SK-N-SH (cell line): ENCODE data around the gene FBXO34. TPM values are rescaled to one million over a fixed set of nuclear protein-coding genes. Genes with fewer than 3 reads are reported as not detected.

Experiments
- CTCF ChIA-PET: fragments of 300-600, 350-600 bp; formaldehyde crosslinking; extraction: SDS; loops from one replicate; lab custom pipeline; 2021; lab: Yijun Ruan, JAX
- POLR2A ChIA-PET: fragments of 350-600 bp; sonication (Branson Sonifier 250); formaldehyde crosslinking; extraction: SDS; loops from one replicate; lab custom pipeline; 2020; ENCODE audit warnings: antibody characterized with exemption, inconsistent platforms; lab: Yijun Ruan, JAX
- DNase-seq: peaks from one replicate; pipeline ENCODE4 v3.0.0; 2012
- H2AFZ ChIP-seq: fragments of 200-600 bp; sonication (generic); 2 replicates; pipeline ENCODE4 v1.8.1; 2016; ENCODE audit warnings: antibody characterized with exemption, mild to moderate bottlenecking, low read depth
- H3F3A ChIP-seq: fragments of 200-600 bp; sonication (generic); replicated peaks from 2 replicates; pipeline ENCODE3; 2016; ENCODE audit warnings: antibody characterized with exemption, mild to moderate bottlenecking; ENCODE audit not compliant: insufficient read depth
- H3K27ac ChIP-seq, 2 experiments: fragments of 200-500 bp in 1 of 2; fragments of 200-600 bp in 1 of 2; sonication (Bioruptor generic) in 1 of 2; sonication (generic), shearing (Covaris generic) in 1 of 2; 2 replicates each; pipeline versions ENCODE4 v1.5.1 to v1.6.1; 2014 to 2016; ENCODE audit warnings: low read depth in 2 of 2, inconsistent platforms in 1 of 2, low read length in 1 of 2, mild to moderate bottlenecking in 1 of 2, mixed read lengths in 1 of 2
- H3K27me3 ChIP-seq: fragments of 200-600 bp; sonication (generic), shearing (Covaris generic); 2 replicates; pipeline ENCODE4 v1.6.1; 2016; ENCODE audit warnings: mixed run types; ENCODE audit not compliant: insufficient read depth
- H3K36me3 ChIP-seq, 2 experiments: fragments of 200-500 bp in 1 of 2; fragments of 200-600 bp in 1 of 2; sonication (Bioruptor generic) in 1 of 2; sonication (generic) in 1 of 2; replicated peaks in 1 of 2; 2 replicates each; pipeline versions ENCODE3 to v1.5.1; 2014 to 2016; ENCODE audit warnings: low read length in 1 of 2, mild to moderate bottlenecking in 1 of 2; ENCODE audit not compliant: insufficient read depth in 2 of 2, control insufficient read depth in 1 of 2
- H3K4me1 ChIP-seq, 2 experiments: fragments of 200-500 bp in 1 of 2; fragments of 200-600 bp in 1 of 2; sonication (Bioruptor generic) in 1 of 2; sonication (generic), shearing (Covaris generic) in 1 of 2; 2 replicates each; pipeline versions ENCODE4 v1.5.1 to v1.6.1; 2014 to 2016; ENCODE audit warnings: low read depth in 1 of 2, low read length in 1 of 2, mixed run types in 1 of 2; ENCODE audit not compliant: insufficient read depth in 2 of 2, control insufficient read depth in 1 of 2
- H3K4me2 ChIP-seq: fragments of 200-600 bp; sonication (generic), shearing (Covaris generic); 2 replicates; pipeline ENCODE4 v1.6.1; 2017; ENCODE audit warnings: mixed run types
- H3K4me3 ChIP-seq, 2 experiments: fragments of 200-500 bp in 1 of 2; fragments of 200-600 bp in 1 of 2; sonication (Bioruptor generic) in 1 of 2; sonication (generic), shearing (Covaris generic) in 1 of 2; 2 replicates each; pipeline versions ENCODE4 v1.5.1 to v1.8.1; 2014 to 2016; ENCODE audit warnings: low read depth in 2 of 2, inconsistent platforms in 1 of 2, low read length in 1 of 2, mild to moderate bottlenecking in 1 of 2, mixed read lengths in 1 of 2, moderate library complexity in 1 of 2
- H3K79me2 ChIP-seq: fragments of 200-600 bp; sonication (generic); 2 replicates; pipeline ENCODE4 v1.8.1; 2017; ENCODE audit warnings: mild to moderate bottlenecking; ENCODE audit not compliant: insufficient read depth
- H3K9ac ChIP-seq: fragments of 200-600 bp; sonication (generic); 2 replicates; pipeline ENCODE4 v1.6.1; 2017; ENCODE audit warnings: mixed run types
- H3K9me2 ChIP-seq: fragments of 200-600 bp; sonication (generic); 2 replicates; pipeline ENCODE4 v1.6.1; 2017; ENCODE audit warnings: mixed run types
- H3K9me3 ChIP-seq: fragments of 200-600 bp; sonication (generic); 2 replicates; pipeline ENCODE4 v1.6.1; 2017; ENCODE audit warnings: mixed run types, mild to moderate bottlenecking, moderate library complexity
- H4K20me1 ChIP-seq: fragments of 200-600 bp; sonication (generic); 2 replicates; pipeline ENCODE4 v1.6.1; 2017; ENCODE audit warnings: mild to moderate bottlenecking, mixed run types; ENCODE audit not compliant: insufficient read depth
- ELF1 ChIP-seq: IDR thresholded peaks from 2 replicates; pipeline ENCODE4 v1.4.0; 2012
- EP300 ChIP-seq, 2 experiments: IDR thresholded peaks; 2 replicates each; pipeline versions ENCODE4 v1.4.0 to v1.6.1; 2012; ENCODE audit warnings: borderline replicate concordance in 1 of 2, low read depth in 1 of 2, low read length in 1 of 2
- FOSL2 ChIP-seq: IDR thresholded peaks from 2 replicates; pipeline ENCODE4 v1.4.0; 2012; ENCODE audit warnings: low read depth, mild to moderate bottlenecking, moderate library complexity, borderline replicate concordance
- GABPA ChIP-seq: IDR thresholded peaks from 2 replicates; pipeline ENCODE4 v1.4.0; 2012; ENCODE audit warnings: low read depth, mild to moderate bottlenecking
- JUND ChIP-seq: IDR thresholded peaks from 2 replicates; pipeline ENCODE4 v1.4.0; 2012
- MAX ChIP-seq: IDR thresholded peaks from 2 replicates; pipeline ENCODE4 v1.4.0; 2012; ENCODE audit warnings: low read depth
- MXI1 ChIP-seq: IDR thresholded peaks from 2 replicates; pipeline ENCODE4 v1.6.1; 2012; ENCODE audit warnings: mild to moderate bottlenecking, low read depth, low read length, improper control_type of control experiment
- RAD21 ChIP-seq: IDR thresholded peaks from 2 replicates; pipeline ENCODE4 v1.6.1; 2012; ENCODE audit warnings: mild to moderate bottlenecking, low read length
- RCOR1 ChIP-seq: fragments of 150-350 bp; IDR thresholded peaks from 2 replicates; pipeline ENCODE4 v1.6.1; 2017; ENCODE audit warnings: antibody characterized with exemption, low read length
- REST ChIP-seq: IDR thresholded peaks from 2 replicates; pipeline ENCODE4 v1.6.1; 2012; ENCODE audit warnings: mild to moderate bottlenecking, low read depth, low read length, moderate library complexity
- RFX5 ChIP-seq: IDR thresholded peaks from 2 replicates; pipeline ENCODE4 v1.6.1; 2012; ENCODE audit warnings: mild to moderate bottlenecking, improper control_type of control experiment, low read length
- RXRA ChIP-seq: IDR thresholded peaks from 2 replicates; pipeline ENCODE4 v1.4.0; 2012; ENCODE audit warnings: low read depth, mild to moderate bottlenecking, borderline replicate concordance
- SIN3A ChIP-seq: IDR thresholded peaks from 2 replicates; pipeline ENCODE4 v1.6.1; 2012; ENCODE audit warnings: low read depth, mild to moderate bottlenecking, low read length, moderate library complexity, borderline replicate concordance
- SMC3 ChIP-seq: IDR thresholded peaks from 2 replicates; pipeline ENCODE4 v1.6.1; 2012; ENCODE audit warnings: low read depth, low read length, improper control_type of control experiment
- TAF1 ChIP-seq: IDR thresholded peaks from 2 replicates; pipeline ENCODE4 v1.6.1; 2012; ENCODE audit warnings: low read depth, mild to moderate bottlenecking, low read length, moderate library complexity, borderline replicate concordance
- TCF12 ChIP-seq: IDR thresholded peaks from 2 replicates; pipeline ENCODE4 v1.4.0; 2012
- USF1 ChIP-seq: IDR thresholded peaks from 2 replicates; pipeline ENCODE4 v1.4.0; 2012; ENCODE audit warnings: low read depth, borderline replicate concordance
- USF2 ChIP-seq: fragments of 150-350 bp; IDR thresholded peaks from 2 replicates; pipeline ENCODE4 v1.6.1; 2017; ENCODE audit warnings: antibody characterized with exemption, low read length, low read depth, borderline replicate concordance
- YY1 ChIP-seq: IDR thresholded peaks from 2 replicates; pipeline ENCODE4 v1.4.0; 2012; ENCODE audit warnings: low read depth, mild to moderate bottlenecking
- WGBS: methylation state at CpG from one replicate; pipeline ENCODE4 v1.1.6; 2017; ENCODE audit warnings: low lambda C conversion rate; 5-methylcytosine and 5-hydroxymethylcytosine counted together
- polyA plus RNA-seq, 3 experiments: library from polyadenylated mRNA; depleted of rRNA; stranded (reverse); fragments of >200 nt; gene quantifications; 2 replicates each; pipeline ENCODE4 v1.2.3, GENCODE V29; 2012
- TF ChIP-seq, protein P1 (sequence below): IDR thresholded peaks from 2 replicates; pipeline ENCODE4; 2012

FBXO34 gene
- polyA plus RNA-seq, 1 of the 3 experiments (the other 2 are of a cell fraction): 10.0 TPM

GRCh38 chr14:55366271-55366670 lies 95.0 kb downstream of the FBXO34 start:
- Histone ChIP-seq H3K27me3 (no peaks in the 10 kb centered on the region), H2AFZ (no peak overlapping the region), H3K9ac (no peak overlapping the region), H3K9me2 (no peaks in the 10 kb centered on the region), H3K27ac (peak overlapping the region; percentile 20 to 24; a peak in 3 of 4 replicates), H4K20me1 (no peaks in the 10 kb centered on the region), H3K9me3 (no peaks in the 10 kb centered on the region), H3K36me3 (peaks cover 12 to 18% of the 10 kb centered on the region in 2 experiments), H3K79me2 (no peaks in the 10 kb centered on the region), H3K4me2 (no peak overlapping the region), H3K4me1 (no peaks in the 10 kb centered on the region; a peak in 1 of 4 replicates), H3K4me3 (no peak overlapping the region), H3F3A (peaks cover 11% of the 10 kb centered on the region)
- CTCF ChIA-PET: interaction anchor here (1.9 to 2.7 kb wide), 2 partner anchors 11 to 96 kb away, joined by 5 to 15 read pairs; partner anchors contain the start of gene FBXO34
- POLR2A ChIA-PET: no interaction called here
- 39% methylated on average over 3 of the region's 3 CpGs for WGBS
- TF ChIP-seq MAX: no peak
- no peak for TF ChIP-seq MXI1
- TF ChIP-seq SMC3: no peak
- TF ChIP-seq, protein P1, sequence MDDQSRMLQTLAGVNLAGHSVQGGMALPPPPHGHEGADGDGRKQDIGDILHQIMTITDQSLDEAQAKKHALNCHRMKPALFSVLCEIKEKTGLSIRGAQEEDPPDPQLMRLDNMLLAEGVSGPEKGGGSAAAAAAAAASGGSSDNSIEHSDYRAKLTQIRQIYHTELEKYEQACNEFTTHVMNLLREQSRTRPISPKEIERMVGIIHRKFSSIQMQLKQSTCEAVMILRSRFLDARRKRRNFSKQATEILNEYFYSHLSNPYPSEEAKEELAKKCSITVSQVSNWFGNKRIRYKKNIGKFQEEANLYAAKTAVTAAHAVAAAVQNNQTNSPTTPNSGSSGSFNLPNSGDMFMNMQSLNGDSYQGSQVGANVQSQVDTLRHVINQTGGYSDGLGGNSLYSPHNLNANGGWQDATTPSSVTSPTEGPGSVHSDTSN: 0 out of 2 replicates have a peak, but pooled peaks have one; percentile 7
- no peak for TF ChIP-seq RXRA
- TF ChIP-seq TCF12: no peak
- 0 out of 2 replicates have a peak, but pooled peaks have one; percentile 13 for TF ChIP-seq FOSL2
- TF ChIP-seq YY1: no peak
- no peak for TF ChIP-seq GABPA
- TF ChIP-seq ELF1: no peak
- no peak for TF ChIP-seq USF1
- no peak for TF ChIP-seq EP300 (IDR thresholded peaks at IDR 0.05; ENCODE audit: borderline replicate concordance in 1 of 2, low read depth in 1 of 2, low read length in 1 of 2)
- no peak for TF ChIP-seq RFX5
- DNase-seq: no peak

DNA sequence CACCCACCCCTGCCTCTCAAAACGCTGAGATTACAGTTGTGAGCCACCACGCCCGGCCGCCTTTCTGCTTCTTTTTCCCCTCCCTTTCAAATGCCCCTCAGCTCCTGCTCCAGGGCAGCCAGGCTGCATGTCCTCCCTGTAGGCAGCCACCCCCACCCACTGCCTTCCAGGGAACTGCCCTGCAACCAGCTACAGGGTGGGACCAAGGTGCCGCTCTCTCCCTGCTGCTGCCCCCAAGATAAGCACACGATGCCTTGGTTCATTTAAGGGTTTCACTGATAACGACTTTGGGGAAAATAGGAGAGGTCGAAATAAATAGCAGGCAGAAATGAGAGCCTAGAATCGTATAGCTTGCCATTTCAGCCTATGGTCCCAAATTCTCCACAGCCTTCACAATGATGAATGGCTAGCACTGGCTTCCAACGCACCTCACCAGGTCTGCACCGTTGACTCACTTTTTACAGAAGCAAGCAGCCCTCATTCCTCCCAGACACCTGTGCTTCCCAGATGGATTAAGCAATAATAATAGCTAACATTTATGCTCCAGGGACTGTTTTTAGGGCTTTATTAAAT lies 99.7 kb downstream of the FBXO34 start:
- ChIA-PET POLR2A (no interaction called here), CTCF (interaction anchor here (1.4 to 1.5 kb wide), 2 partner anchors 17 to 56 kb away, joined by 4 read pairs; no protein-coding TSS in a partner anchor)
- whole genome bisulfite sequencing: 88% methylated on average over 11 of the region's 11 CpGs
- Histone ChIP-seq H2AFZ (no peak overlapping the region), H3K27ac (no peak overlapping the region), H3K27me3 (no peaks in the 10 kb centered on the region), H3K79me2 (no peaks in the 10 kb centered on the region), H3K36me3 (peaks cover 12 to 16% of the 10 kb centered on the region in 2 experiments), H3K9me3 (no peaks in the 10 kb centered on the region), H3K4me1 (no peaks in the 10 kb centered on the region), H3K4me3 (no peak overlapping the region), H4K20me1 (no peaks in the 10 kb centered on the region), H3K4me2 (no peak overlapping the region), H3K9me2 (no peaks in the 10 kb centered on the region), H3K9ac (no peak overlapping the region), H3F3A (peaks cover 8% of the 10 kb centered on the region)
- DNase-seq: no peak
- TF ChIP-seq USF2: no peak
- TF ChIP-seq SMC3: no peak
- no peak for TF ChIP-seq REST
- TF ChIP-seq MAX: no peak
- TF ChIP-seq RAD21: no peak
- no peak for TF ChIP-seq SIN3A
- TF ChIP-seq ELF1: no peak
- TF ChIP-seq JUND: no peak
- no peak for TF ChIP-seq TCF12
- TF ChIP-seq FOSL2: no peak
- no peak for TF ChIP-seq RCOR1
- TF ChIP-seq TAF1: no peak
- no peak for TF ChIP-seq YY1
